ENCODE measurements around the gene RFNG. TPM values are rescaled to one million over a fixed set of nuclear protein-coding genes. Genes with fewer than 3 reads are reported as not detected.

Gene RFNG
- total and polyA plus RNA-seq, 2 of the 13 experiments (the other 11 are each of a cell fraction or from before 2014, with no cell fraction given): 61.4 to 64.0 TPM

DNA sequence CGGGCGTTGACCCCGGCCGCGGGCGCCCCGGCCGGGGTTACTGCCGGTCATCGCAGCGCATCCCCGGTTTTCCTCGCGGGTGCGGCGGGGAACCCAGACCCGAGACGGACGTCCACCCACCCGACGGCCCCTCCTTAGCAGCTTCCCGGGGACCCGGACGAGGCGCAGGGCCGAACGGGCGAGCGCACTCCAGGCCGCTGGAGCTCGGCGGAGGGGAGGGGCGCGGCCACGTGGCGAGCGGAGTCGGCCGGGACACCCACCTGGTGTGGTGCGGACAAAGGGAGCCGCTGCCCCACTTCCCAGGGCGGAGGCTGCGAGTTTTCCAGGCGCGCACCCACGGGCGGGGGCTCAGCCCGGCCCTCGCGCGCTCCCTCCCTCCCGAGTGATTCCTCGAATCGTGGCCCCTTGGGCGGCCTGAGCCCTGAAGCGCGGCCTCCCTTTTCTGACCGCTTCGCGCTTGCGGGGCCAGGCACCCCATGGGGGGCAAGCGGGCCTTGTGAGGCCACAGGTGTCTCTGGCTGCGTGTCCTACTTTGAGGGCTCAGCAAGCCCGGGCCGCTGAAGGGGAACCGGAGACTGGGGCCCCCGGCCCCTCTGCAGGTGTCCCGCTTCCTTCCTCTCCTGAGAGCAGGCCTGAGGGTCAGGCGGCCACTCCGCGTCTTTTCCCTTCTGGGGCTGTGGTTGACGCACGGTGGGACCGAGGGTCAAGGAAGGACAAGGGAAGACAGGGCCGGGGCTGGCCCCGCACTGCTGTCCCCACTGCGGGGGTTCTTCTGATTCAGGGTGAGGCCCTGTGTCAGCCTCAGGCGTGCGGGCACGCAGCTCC, 47.5 kb upstream of the RFNG start (continued):
- peak; percentile 63 for TF ChIP-seq ZFX (CRISPR knock-in tag; IDR thresholded peaks at IDR 0.05; ENCODE audit: low read depth)
- TF ChIP-seq, protein P1, sequence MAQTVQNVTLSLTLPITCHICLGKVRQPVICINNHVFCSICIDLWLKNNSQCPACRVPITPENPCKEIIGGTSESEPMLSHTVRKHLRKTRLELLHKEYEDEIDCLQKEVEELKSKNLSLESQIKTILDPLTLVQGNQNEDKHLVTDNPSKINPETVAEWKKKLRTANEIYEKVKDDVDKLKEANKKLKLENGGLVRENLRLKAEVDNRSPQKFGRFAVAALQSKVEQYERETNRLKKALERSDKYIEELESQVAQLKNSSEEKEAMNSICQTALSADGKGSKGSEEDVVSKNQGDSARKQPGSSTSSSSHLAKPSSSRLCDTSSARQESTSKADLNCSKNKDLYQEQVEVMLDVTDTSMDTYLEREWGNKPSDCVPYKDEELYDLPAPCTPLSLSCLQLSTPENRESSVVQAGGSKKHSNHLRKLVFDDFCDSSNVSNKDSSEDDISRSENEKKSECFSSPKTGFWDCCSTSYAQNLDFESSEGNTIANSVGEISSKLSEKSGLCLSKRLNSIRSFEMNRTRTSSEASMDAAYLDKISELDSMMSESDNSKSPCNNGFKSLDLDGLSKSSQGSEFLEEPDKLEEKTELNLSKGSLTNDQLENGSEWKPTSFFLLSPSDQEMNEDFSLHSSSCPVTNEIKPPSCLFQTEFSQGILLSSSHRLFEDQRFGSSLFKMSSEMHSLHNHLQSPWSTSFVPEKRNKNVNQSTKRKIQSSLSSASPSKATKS (CRISPR knock-in tag; IDR thresholded peaks at IDR 0.05): no peak
- TF ChIP-seq, protein P2, sequence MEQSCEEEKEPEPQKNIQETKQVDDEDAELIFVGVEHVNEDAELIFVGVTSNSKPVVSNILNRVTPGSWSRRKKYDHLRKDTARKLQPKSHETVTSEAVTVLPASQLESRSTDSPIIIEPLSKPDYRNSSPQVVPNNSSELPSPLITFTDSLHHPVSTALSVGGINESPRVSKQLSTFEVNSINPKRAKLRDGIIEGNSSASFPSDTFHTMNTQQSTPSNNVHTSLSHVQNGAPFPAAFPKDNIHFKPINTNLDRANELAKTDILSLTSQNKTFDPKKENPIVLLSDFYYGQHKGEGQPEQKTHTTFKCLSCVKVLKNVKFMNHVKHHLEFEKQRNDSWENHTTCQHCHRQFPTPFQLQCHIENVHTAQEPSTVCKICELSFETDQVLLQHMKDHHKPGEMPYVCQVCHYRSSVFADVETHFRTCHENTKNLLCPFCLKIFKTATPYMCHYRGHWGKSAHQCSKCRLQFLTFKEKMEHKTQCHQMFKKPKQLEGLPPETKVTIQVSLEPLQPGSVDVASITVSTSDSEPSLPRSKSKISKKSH (CRISPR knock-in tag; IDR thresholded peaks at IDR 0.05; ENCODE audit: borderline replicate concordance): peak; percentile 74; the same call in 1 of the 2 replicates
- TF ChIP-seq, protein P3, sequence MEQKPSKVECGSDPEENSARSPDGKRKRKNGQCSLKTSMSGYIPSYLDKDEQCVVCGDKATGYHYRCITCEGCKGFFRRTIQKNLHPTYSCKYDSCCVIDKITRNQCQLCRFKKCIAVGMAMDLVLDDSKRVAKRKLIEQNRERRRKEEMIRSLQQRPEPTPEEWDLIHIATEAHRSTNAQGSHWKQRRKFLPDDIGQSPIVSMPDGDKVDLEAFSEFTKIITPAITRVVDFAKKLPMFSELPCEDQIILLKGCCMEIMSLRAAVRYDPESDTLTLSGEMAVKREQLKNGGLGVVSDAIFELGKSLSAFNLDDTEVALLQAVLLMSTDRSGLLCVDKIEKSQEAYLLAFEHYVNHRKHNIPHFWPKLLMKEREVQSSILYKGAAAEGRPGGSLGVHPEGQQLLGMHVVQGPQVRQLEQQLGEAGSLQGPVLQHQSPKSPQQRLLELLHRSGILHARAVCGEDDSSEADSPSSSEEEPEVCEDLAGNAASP (CRISPR knock-in tag; IDR thresholded peaks at IDR 0.05; ENCODE audit: borderline replicate concordance): no peak
- 0 out of 2 replicates have a peak, but pooled peaks have one; percentile 76 for TF ChIP-seq FLYWCH1 (CRISPR knock-in tag; IDR thresholded peaks at IDR 0.05)
- TF ChIP-seq ZNF567 (CRISPR knock-in tag; IDR thresholded peaks at IDR 0.05; ENCODE audit: borderline replicate concordance): no peak; the same call in 1 of the 2 replicates
- no peak for TF ChIP-seq PPARG (CRISPR knock-in tag; conservative IDR thresholded peaks at IDR 0.05)
- TF ChIP-seq MIXL1 (CRISPR knock-in tag; IDR thresholded peaks at IDR 0.05): no peak
- TF ChIP-seq YY1 (IDR thresholded peaks at IDR 0.05; ENCODE audit: insufficient read depth, insufficient replicate concordance, low read depth, low read length): no peak
- no peak for TF ChIP-seq ZFAT (CRISPR knock-in tag; conservative IDR thresholded peaks at IDR 0.05)
- no peak for TF ChIP-seq ZC3H4 (CRISPR knock-in tag; IDR thresholded peaks at IDR 0.05; ENCODE audit: borderline replicate concordance)
- no peak for TF ChIP-seq RBM22 (optimal IDR thresholded peaks at IDR 0.05; ENCODE audit: low read length)
- no peak; the same call in 1 of the 2 replicates for TF ChIP-seq ZNF441 (CRISPR knock-in tag; IDR thresholded peaks at IDR 0.05; ENCODE audit: borderline replicate concordance)
- no peak for TF ChIP-seq ZEB1 (IDR thresholded peaks at IDR 0.05; ENCODE audit: insufficient replicate concordance, low read depth)
- TF ChIP-seq PCBP2 (optimal IDR thresholded peaks at IDR 0.05; ENCODE audit: low read depth, low read length, poor library complexity, severe bottlenecking): no peak
- TF ChIP-seq ZNF143 (CRISPR knock-in tag; IDR thresholded peaks at IDR 0.05): no peak
- TF ChIP-seq ZMYM3 (CRISPR knock-in tag; IDR thresholded peaks at IDR 0.05): no peak
- TF ChIP-seq ZNF549 (CRISPR knock-in tag; IDR thresholded peaks at IDR 0.05): no peak
- no peak for TF ChIP-seq HCFC1 (IDR thresholded peaks at IDR 0.05; ENCODE audit: low read depth, low read length)
- no peak for TF ChIP-seq ZNF672 (CRISPR knock-in tag; IDR thresholded peaks at IDR 0.05)
- TF ChIP-seq, protein P4, sequence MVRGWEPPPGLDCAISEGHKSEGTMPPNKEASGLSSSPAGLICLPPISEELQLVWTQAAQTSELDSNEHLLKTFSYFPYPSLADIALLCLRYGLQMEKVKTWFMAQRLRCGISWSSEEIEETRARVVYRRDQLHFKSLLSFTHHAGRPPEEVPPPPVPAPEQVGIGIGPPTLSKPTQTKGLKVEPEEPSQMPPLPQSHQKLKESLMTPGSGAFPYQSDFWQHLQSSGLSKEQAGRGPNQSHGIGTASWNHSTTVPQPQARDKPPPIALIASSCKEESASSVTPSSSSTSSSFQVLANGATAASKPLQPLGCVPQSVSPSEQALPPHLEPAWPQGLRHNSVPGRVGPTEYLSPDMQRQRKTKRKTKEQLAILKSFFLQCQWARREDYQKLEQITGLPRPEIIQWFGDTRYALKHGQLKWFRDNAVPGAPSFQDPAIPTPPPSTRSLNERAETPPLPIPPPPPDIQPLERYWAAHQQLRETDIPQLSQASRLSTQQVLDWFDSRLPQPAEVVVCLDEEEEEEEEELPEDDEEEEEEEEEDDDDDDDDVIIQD (CRISPR knock-in tag; IDR thresholded peaks at IDR 0.05; ENCODE audit: low read depth): no peak
- 0 out of 2 replicates have a peak, but pooled peaks have one; percentile 19 for TF ChIP-seq ZNF850 (CRISPR knock-in tag; conservative IDR thresholded peaks at IDR 0.05)
- TF ChIP-seq STAT5B (CRISPR knock-in tag; IDR thresholded peaks at IDR 0.05): no peak
- no peak for TF ChIP-seq CCAR2 (optimal IDR thresholded peaks at IDR 0.05; ENCODE audit: low read depth, low read length)
